ENCODE results near the gene PIAS4. TPM values are rescaled to one million over a fixed set of nuclear protein-coding genes. Genes with fewer than 3 reads are reported as not detected.

The PIAS4 gene
- total RNA-seq, 1 experiment from 2014 or later = 45.9 TPM

- ChIA-PET POLR2A (no interaction called here), CTCF (interaction anchor here (0.5 to 0.6 kb wide), 2 partner anchors 77 to 1656 kb away, joined by 3 to 4 read pairs; no protein-coding TSS in a partner anchor)
- Mint-ChIP-seq H3K4me1 (peaks cover 31% of the 10 kb centered on the region), H3K4me3 (peak overlapping the region; percentile 79), H3K27me3 (ENCODE audit: low read depth) (peaks cover 21% of the 10 kb centered on the region), H3K36me3 (no peaks in the 10 kb centered on the region), H3K27ac (no peak overlapping the region), H3K9me3 (no peaks in the 10 kb centered on the region)
- ATAC-seq (no peak), DNase-seq (ENCODE audit: low spot score) (no peak)
- TF ChIP-seq MAX (CRISPR knock-in tag; IDR thresholded peaks at IDR 0.05) = peak; percentile 44; the same call in 1 of the 2 replicates
- TF ChIP-seq GABPB1 (CRISPR knock-in tag; IDR thresholded peaks at IDR 0.05) = no peak
- TF ChIP-seq ELF4 (CRISPR knock-in tag; IDR thresholded peaks at IDR 0.05; ENCODE audit: low read depth) = 0 out of 2 replicates have a peak, but pooled peaks have one; percentile 59
- no peak for TF ChIP-seq ATF6 (CRISPR knock-in tag; IDR thresholded peaks at IDR 0.05)
- peak; percentile 69 for TF ChIP-seq ZNF423 (CRISPR knock-in tag; IDR thresholded peaks at IDR 0.05)
- TF ChIP-seq HMGXB4 (CRISPR knock-in tag; IDR thresholded peaks at IDR 0.05) = peak; percentile 46; the same call in 1 of the 2 replicates
- peak; percentile 4; the same call in 1 of the 2 replicates for TF ChIP-seq ZNF317 (CRISPR knock-in tag; IDR thresholded peaks at IDR 0.05; ENCODE audit: borderline replicate concordance, low read depth)
- TF ChIP-seq USF2 (CRISPR knock-in tag; IDR thresholded peaks at IDR 0.05) = peak; percentile 35; the same call in 1 of the 2 replicates
These were observed 57.1 kb downstream of the PIAS4 start for GRCh38 chr19:4064496-4065260.

- H3K4me3 Mint-ChIP-seq = no peak overlapping the region
- DNase-seq (ENCODE audit: low spot score) (peak; percentile 97), ATAC-seq (peak; percentile 81)
- TF ChIP-seq SP1 (CRISPR knock-in tag; conservative IDR thresholded peaks at IDR 0.05) (peak; percentile 99), NFYB (CRISPR knock-in tag; conservative IDR thresholded peaks at IDR 0.05; ENCODE audit: low read depth) (peak; percentile 82), SMAD4 (CRISPR knock-in tag; IDR thresholded peaks at IDR 0.05) (no peak)
- H3K27ac Mint-ChIP-seq = no peak overlapping the region
- POLR2A ChIA-PET = interaction anchor here (0.5 to 0.6 kb wide), 2 partner anchors 41 to 95 kb away, joined by 3 to 4 read pairs; partner anchors contain the start of gene DAPK3
- peaks cover 26% of the 10 kb centered on the region for H3K27me3 Mint-ChIP-seq (ENCODE audit: low read depth)
- no peaks in the 10 kb centered on the region for H3K9me3 Mint-ChIP-seq
- H3K36me3 Mint-ChIP-seq = no peaks in the 10 kb centered on the region
- CTCF ChIA-PET = interaction anchor here (0.6 to 1.5 kb wide), 7 partner anchors 20 to 227 kb away, joined by 3 to 10 read pairs (median 4); partner anchors contain the start of gene PIAS4
- peaks cover 26% of the 10 kb centered on the region for H3K4me1 Mint-ChIP-seq
These were observed 58.1 kb downstream of the PIAS4 start for GRCh38 chr19:4065430-4066175.

GRCh38 chr19:4066176-4066606 lies 58.7 kb downstream of the PIAS4 start:
- Mint-ChIP-seq H3K4me1 (peaks cover 23% of the 10 kb centered on the region), H3K27ac (no peak overlapping the region), H3K9me3 (no peaks in the 10 kb centered on the region), H3K36me3 (no peaks in the 10 kb centered on the region), H3K4me3 (peak overlapping the region; percentile 43), H3K27me3 (ENCODE audit: low read depth) (peaks cover 27% of the 10 kb centered on the region)
- ChIA-PET POLR2A (interaction anchor here (0.5 to 1.0 kb wide), 3 partner anchors 32 to 95 kb away, joined by 3 to 4 read pairs (median 3); partner anchors contain the start of gene DAPK3), CTCF (interaction anchor here (0.6 to 1.5 kb wide), 7 partner anchors 21 to 228 kb away, joined by 3 to 10 read pairs (median 4); partner anchors contain the start of gene PIAS4)
- ATAC-seq = no peak
- DNase-seq (ENCODE audit: low spot score) = no peak
- TF ChIP-seq NFYB (CRISPR knock-in tag; conservative IDR thresholded peaks at IDR 0.05; ENCODE audit: low read depth) = no peak
- no peak for TF ChIP-seq JUN (CRISPR knock-in tag; IDR thresholded peaks at IDR 0.05)
- TF ChIP-seq CBFB (CRISPR knock-in tag; IDR thresholded peaks at IDR 0.05; ENCODE audit: low read depth) = no peak
- no peak for TF ChIP-seq ATF3 (CRISPR knock-in tag; conservative IDR thresholded peaks at IDR 0.05)
- no peak for TF ChIP-seq IRF1 (CRISPR knock-in tag; IDR thresholded peaks at IDR 0.05)
- TF ChIP-seq FOXP4 (CRISPR knock-in tag; IDR thresholded peaks at IDR 0.05) = no peak
- TF ChIP-seq ZNF671 (CRISPR knock-in tag; IDR thresholded peaks at IDR 0.05) = no peak
- no peak for TF ChIP-seq NR2C2 (CRISPR knock-in tag; IDR thresholded peaks at IDR 0.05)
- no peak for TF ChIP-seq E2F1 (CRISPR knock-in tag; IDR thresholded peaks at IDR 0.05)
- no peak for TF ChIP-seq MAX (CRISPR knock-in tag; IDR thresholded peaks at IDR 0.05)

Data from WTC11 (cell line).